ENCODE measurements around the gene AKR1C8. TPM values are rescaled to one million over a fixed set of nuclear protein-coding genes. Genes with fewer than 3 reads are reported as not detected.

AKR1C8 gene
- total RNA-seq, 2 donors from 2014 or later = not detected

Other genes starting within 250 kb of the AKR1C8 start
- 10 to 100 TPM in 1 of 2 donors, 1 to 10 TPM in 1; 4.3 to 13.0 TPM for gene AKR1C1, start 221.7 kb downstream of the AKR1C8 start, total RNA-seq
- 10 to 100 TPM in 1 of 2 donors, 1 to 10 TPM in 1; 8.5 to 39.9 TPM for gene AKR1C2, start 181.3 kb downstream of the AKR1C8 start, total RNA-seq
- gene AKR1C3, start 90.7 kb downstream of the AKR1C8 start, total RNA-seq = 100 to 1,000 TPM in 1 of 2 donors, 10 to 100 TPM in 1; 75.6 to 257 TPM
- not detected for gene AKR1C4, start 11.7 kb upstream of the AKR1C8 start, total RNA-seq
- 1 to 10 TPM; 4.0 TPM for gene UCN3, start 179.8 kb upstream of the AKR1C8 start, total RNA-seq
- gene TUBAL3, start 219.7 kb upstream of the AKR1C8 start, total RNA-seq = 10 to 100 TPM; 12.8 to 39.6 TPM
- 100 to 1,000 TPM; 174 to 455 TPM for gene NET1, start 227.4 kb upstream of the AKR1C8 start, total RNA-seq